Stimulated activated CD4-positive, alpha-beta T cell treated with anti-CD3 and anti-CD28 coated beads, Interleukin-12 subunit alpha, Interleukin-12 subunit beta, amount 100 ng/mL, for 48 hours (primary cell): Measurements from ENCODE around the gene FAM118A.
"Not testable (repeated sequence)": the region's sequence is repeated elsewhere in the genome, so short reads cannot be mapped to it uniquely, and the experiment has no call there.

Experiments used
- DNase-seq, 3 donors: peaks; one replicate each; pipeline ENCODE4 v3.0.0-alpha.2; 2020; ENCODE audit warnings: low read depth in 2 of 3, low spot score in 1 of 3

FAM118A gene

GRCh38 chr22:45366713-45367112 is 57.0 kb downstream of the FAM118A start:
- no peak for DNase-seq

GRCh38 chr22:45373592-45373991 is 63.9 kb downstream of the FAM118A start:
- DNase-seq = not testable (repeated sequence)

- no peak for DNase-seq
Measured at GRCh38 chr22:45376009-45376408, 66.3 kb downstream of the FAM118A start.

- DNase-seq = no peak
Measured at GRCh38 chr22:45376703-45377102, 67.0 kb downstream of the FAM118A start.

GRCh38 chr22:45381348-45381747 is 71.6 kb downstream of the FAM118A start:
- DNase-seq = no peak

GRCh38 chr22:45389546-45389945 is 79.8 kb downstream of the FAM118A start:
- no peak for DNase-seq
